ENCODE results near the gene UVRAG.

DNA sequence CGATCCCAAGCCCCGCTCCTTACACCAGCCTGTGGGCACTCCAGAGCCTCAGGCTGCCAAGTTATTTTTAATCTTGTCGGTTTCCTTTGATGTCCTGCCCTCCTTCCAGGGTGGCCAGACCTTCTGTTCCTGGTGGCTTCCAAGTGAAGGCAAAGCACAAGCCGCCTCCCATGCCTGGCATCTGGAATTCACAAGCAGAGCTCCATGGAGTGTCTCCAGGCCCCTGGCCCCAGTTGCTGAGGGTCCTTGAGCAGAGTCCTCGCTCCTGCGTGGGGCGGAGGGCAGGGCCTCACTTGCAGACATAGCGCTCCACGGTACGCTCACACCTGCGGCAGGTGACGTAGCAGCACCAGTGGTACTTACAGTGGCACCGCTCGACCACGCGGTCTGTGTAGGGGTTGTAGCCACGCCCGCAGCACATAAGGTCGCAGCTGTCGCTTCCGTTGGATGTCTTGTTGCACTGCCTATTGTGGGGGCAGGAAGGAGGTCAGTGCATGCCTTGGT is 371.8 kb downstream of the UVRAG start:
- TF ChIP-seq POLR2AphosphoS5 (IDR thresholded peaks at IDR 0.05) = no peak
- TF ChIP-seq, protein P1, sequence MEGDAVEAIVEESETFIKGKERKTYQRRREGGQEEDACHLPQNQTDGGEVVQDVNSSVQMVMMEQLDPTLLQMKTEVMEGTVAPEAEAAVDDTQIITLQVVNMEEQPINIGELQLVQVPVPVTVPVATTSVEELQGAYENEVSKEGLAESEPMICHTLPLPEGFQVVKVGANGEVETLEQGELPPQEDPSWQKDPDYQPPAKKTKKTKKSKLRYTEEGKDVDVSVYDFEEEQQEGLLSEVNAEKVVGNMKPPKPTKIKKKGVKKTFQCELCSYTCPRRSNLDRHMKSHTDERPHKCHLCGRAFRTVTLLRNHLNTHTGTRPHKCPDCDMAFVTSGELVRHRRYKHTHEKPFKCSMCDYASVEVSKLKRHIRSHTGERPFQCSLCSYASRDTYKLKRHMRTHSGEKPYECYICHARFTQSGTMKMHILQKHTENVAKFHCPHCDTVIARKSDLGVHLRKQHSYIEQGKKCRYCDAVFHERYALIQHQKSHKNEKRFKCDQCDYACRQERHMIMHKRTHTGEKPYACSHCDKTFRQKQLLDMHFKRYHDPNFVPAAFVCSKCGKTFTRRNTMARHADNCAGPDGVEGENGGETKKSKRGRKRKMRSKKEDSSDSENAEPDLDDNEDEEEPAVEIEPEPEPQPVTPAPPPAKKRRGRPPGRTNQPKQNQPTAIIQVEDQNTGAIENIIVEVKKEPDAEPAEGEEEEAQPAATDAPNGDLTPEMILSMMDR (IDR thresholded peaks at IDR 0.05) = no peak

Data from stomach (tissue), 4 donors.